ENCODE data around the gene RLBP1. TPM values are rescaled to one million over a fixed set of nuclear protein-coding genes. Genes with fewer than 3 reads are reported as not detected.

The RLBP1 gene
- total and polyA plus RNA-seq, 2 of the 13 experiments (the other 11 are each of a cell fraction or from before 2014, with no cell fraction given) = 0.07 TPM; not detected in 1

- POLR2A ChIA-PET = interaction anchor here (0.9 kb wide), 2 partner anchors 38 to 129 kb away, joined by 3 read pairs; partner anchors contain the start of genes FANCI and POLG
- ATAC-seq = no peak
Observed at GRCh38 chr15:89205991-89206585, 15.3 kb downstream of the RLBP1 start.

More at GRCh38 chr15:89205991-89206585, 15.3 kb downstream of the RLBP1 start:
- CTCF ChIA-PET (ENCODE audit: low intra/inter-chr PET ratio, low total read pairs) = interaction anchor here (0.7 to 1.2 kb wide), 2 partner anchors 38 to 149 kb away, joined by 3 read pairs; partner anchors contain the start of gene FANCI
- no peak for TF ChIP-seq ZBTB2 (CRISPR knock-in tag; IDR thresholded peaks at IDR 0.05; ENCODE audit: low read depth)
- TF ChIP-seq ZBTB44 (CRISPR knock-in tag; IDR thresholded peaks at IDR 0.05) = no peak
- no peak for TF ChIP-seq ZNF276 (CRISPR knock-in tag; IDR thresholded peaks at IDR 0.05; ENCODE audit: low read depth)
- no peak for TF ChIP-seq ZNF770 (CRISPR knock-in tag; IDR thresholded peaks at IDR 0.05)
- no peak for TF ChIP-seq PRMT3 (CRISPR knock-in tag; IDR thresholded peaks at IDR 0.05; ENCODE audit: borderline replicate concordance, low read depth)
- TF ChIP-seq ZNF784 (CRISPR knock-in tag; IDR thresholded peaks at IDR 0.05; ENCODE audit: borderline replicate concordance) = no peak
- no peak for TF ChIP-seq ZC3H4 (CRISPR knock-in tag; IDR thresholded peaks at IDR 0.05; ENCODE audit: borderline replicate concordance)
- TF ChIP-seq TRAFD1 (CRISPR knock-in tag; IDR thresholded peaks at IDR 0.05; ENCODE audit: borderline replicate concordance) = no peak
- no peak for TF ChIP-seq ZNF335 (CRISPR knock-in tag; IDR thresholded peaks at IDR 0.05)
- Histone ChIP-seq H4K20me1 (ENCODE audit: insufficient read depth, low read length) (no peaks in the 10 kb centered on the region), H3K4me2 (ENCODE audit: low read depth, low read length) (no peak overlapping the region), H3K27me3 (ENCODE audit: control insufficient read depth in 1 of 2, insufficient read depth in 2 of 2, low read length in 2 of 2) (no peaks in the 10 kb centered on the region), H3K36me3 (replicated peaks in 1 of 2; ENCODE audit: control insufficient read depth in 1 of 2, insufficient read depth in 2 of 2, low read length in 2 of 2) (no peaks in the 10 kb centered on the region), H3K27ac (ENCODE audit: extremely low read length, insufficient read depth, low read length) (no peak overlapping the region), H3K9me3 (ENCODE audit: low read length) (no peaks in the 10 kb centered on the region), H2AFZ (ENCODE audit: low read length) (no peak overlapping the region), H3K9ac (ENCODE audit: insufficient read depth, low read depth, low read length) (no peak overlapping the region), H3K4me3 (replicated peaks in 1 of 3; ENCODE audit: insufficient read depth in 1 of 3, low read depth in 2 of 3, low read length in 3 of 3) (no peak overlapping the region), H3K79me2 (ENCODE audit: insufficient read depth, low read length) (no peaks in the 10 kb centered on the region), H3K4me1 (ENCODE audit: insufficient read depth, low read length) (peaks cover 22% of the 10 kb centered on the region)
- WGBS (ENCODE audit: low lambda C conversion rate) = 78% methylated on average over 14 of the region's 14 CpGs
- in situ Hi-C loops (cut with HindIII; ENCODE audit: extremely low pct_ligation_motif_present, low pct_unique_long_range_greater_than_20kb) = loop anchor here (5.0 to 10.0 kb wide), 2 partner anchors 36 to 89 kb away; partner anchors contain the start of gene FANCI
- BruUV-seq (replicated peaks) = no TSS peak
- intact Hi-C loops (cut with micrococcal nuclease; ENCODE audit: unreplicated experiment) = loop anchor here (10.0 kb wide), 1 partner anchor 99 kb away; no protein-coding TSS in a partner anchor
- DNase-seq (ENCODE audit: low spot score) = no peak
- FAIRE-seq = no peak

Data from HepG2 (cell line).